ENCODE data around the gene PRPS1. TPM values are rescaled to one million over a fixed set of nuclear protein-coding genes. Genes with fewer than 3 reads are reported as not detected.
"Not testable (repeated sequence)": the region's sequence is repeated elsewhere in the genome, so short reads cannot be mapped to it uniquely, and the experiment has no call there.

PRPS1 gene
- total RNA-seq, 1 donor from 2014 or later: 31.8 TPM

DNA sequence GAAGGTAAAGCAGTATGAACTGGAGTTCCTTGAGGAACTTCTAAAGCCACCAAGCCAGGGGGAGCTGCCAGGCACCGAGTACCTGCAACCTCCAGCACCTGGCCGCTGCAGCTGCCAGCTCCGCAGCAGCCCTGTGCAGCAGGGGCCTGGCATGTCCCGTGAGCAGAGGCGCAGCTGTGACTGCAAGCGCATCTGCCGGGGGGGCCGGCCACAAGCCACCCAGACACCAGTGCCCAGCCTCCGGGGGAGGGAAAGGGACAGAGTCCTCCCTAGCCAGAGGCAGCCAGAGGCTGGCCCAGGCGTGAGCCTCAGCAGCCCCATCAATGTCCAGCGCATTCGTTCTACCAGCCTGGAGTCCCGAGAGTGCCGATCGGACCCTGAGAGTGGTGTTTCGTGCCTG lies 26.6 kb upstream of the PRPS1 start:
- DNase-seq: no peak
- Mint-ChIP-seq H3K27me3 (ENCODE audit: unreplicated experiment) (no peaks in the 10 kb centered on the region), H3K4me1 (ENCODE audit: low read depth, unreplicated experiment) (no peaks in the 10 kb centered on the region), H3K4me3 (ENCODE audit: unreplicated experiment) (no peak overlapping the region), H3K9me3 (ENCODE audit: unreplicated experiment) (peaks cover 1% of the 10 kb centered on the region), H3K36me3 (ENCODE audit: unreplicated experiment) (no peaks in the 10 kb centered on the region), H3K27ac (ENCODE audit: unreplicated experiment) (no peak overlapping the region)
- TF ChIP-seq, protein P1, sequence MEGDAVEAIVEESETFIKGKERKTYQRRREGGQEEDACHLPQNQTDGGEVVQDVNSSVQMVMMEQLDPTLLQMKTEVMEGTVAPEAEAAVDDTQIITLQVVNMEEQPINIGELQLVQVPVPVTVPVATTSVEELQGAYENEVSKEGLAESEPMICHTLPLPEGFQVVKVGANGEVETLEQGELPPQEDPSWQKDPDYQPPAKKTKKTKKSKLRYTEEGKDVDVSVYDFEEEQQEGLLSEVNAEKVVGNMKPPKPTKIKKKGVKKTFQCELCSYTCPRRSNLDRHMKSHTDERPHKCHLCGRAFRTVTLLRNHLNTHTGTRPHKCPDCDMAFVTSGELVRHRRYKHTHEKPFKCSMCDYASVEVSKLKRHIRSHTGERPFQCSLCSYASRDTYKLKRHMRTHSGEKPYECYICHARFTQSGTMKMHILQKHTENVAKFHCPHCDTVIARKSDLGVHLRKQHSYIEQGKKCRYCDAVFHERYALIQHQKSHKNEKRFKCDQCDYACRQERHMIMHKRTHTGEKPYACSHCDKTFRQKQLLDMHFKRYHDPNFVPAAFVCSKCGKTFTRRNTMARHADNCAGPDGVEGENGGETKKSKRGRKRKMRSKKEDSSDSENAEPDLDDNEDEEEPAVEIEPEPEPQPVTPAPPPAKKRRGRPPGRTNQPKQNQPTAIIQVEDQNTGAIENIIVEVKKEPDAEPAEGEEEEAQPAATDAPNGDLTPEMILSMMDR (IDR thresholded peaks at IDR 0.05; ENCODE audit: partially characterized antibody, unreplicated experiment): no peak

DNA sequence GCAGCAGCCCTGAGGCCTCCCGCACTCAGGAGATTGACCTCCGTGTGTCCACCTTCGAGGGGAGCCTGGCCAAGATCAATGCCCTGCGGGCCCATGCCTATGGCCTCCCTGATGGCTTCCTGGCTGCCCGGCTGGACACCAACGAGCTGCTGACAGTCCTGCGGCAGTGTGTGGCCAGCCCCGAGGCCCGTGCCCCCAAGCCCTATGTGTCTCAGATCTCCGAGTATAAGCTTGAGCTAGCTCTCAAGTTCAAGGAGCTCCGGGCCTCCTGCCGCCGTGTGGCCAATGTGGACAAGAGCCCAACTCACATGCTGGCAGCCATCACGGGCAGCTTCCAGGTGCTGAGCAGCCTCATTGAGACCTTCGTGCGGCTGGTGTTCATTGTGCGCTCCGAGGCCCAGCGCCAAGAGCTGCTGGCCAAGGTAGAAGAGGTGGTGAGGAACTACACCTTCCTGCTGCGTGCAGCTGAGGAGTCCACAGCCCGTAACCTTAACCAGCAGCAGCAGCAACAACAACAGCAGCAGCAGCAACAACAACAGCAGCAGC lies 25.5 kb upstream of the PRPS1 start:
- no peak for DNase-seq
- no peaks in the 10 kb centered on the region for H3K4me1 Mint-ChIP-seq (ENCODE audit: low read depth, unreplicated experiment)
- no peak overlapping the region for H3K27ac Mint-ChIP-seq (ENCODE audit: unreplicated experiment)
- H3K36me3 Mint-ChIP-seq (ENCODE audit: unreplicated experiment): no peaks in the 10 kb centered on the region
- H3K9me3 Mint-ChIP-seq (ENCODE audit: unreplicated experiment): peaks cover 1% of the 10 kb centered on the region
- H3K4me3 Mint-ChIP-seq (ENCODE audit: unreplicated experiment): no peak overlapping the region
- TF ChIP-seq, protein P1 (IDR thresholded peaks at IDR 0.05; ENCODE audit: partially characterized antibody, unreplicated experiment): no peak
- H3K27me3 Mint-ChIP-seq (ENCODE audit: unreplicated experiment): no peaks in the 10 kb centered on the region

DNA sequence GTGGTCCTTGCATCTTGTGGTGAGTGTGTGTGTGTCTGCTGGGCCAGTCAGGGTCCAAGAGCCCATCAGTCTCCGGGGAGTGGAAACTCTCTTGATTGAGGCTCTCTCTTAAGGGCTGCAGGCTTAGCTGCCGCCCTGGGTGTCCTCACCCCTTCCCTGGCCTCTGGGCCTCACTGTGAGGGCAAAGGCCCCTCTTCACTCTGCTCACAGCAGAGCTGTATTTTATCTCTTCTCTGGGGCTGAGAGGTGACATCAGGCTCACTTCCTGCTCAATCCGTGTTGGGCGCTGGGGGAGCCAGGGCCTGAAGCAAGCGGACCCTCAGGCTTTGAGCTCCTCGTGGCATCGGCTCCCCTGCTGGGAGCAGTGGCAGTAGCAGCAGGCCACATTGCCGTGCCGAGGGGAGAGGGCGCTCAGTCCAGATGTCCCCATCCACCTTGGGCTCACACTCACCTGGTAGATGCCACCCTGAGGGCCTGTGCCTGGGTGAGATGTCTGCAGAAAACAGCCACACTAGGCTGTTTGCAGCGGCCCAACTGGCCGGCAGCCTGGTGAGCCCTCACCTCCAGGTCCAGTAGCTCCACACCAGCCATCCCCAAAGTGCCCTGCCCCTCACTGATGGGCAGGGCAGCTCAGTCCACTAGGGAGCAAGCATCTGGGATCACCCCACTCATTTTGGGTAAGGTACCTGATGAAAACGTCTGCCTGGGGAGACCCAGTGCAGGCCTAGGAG lies 24.7 kb upstream of the PRPS1 start:
- Mint-ChIP-seq H3K4me1 (ENCODE audit: low read depth, unreplicated experiment) (no peaks in the 10 kb centered on the region), H3K27ac (ENCODE audit: unreplicated experiment) (no peak overlapping the region), H3K36me3 (ENCODE audit: unreplicated experiment) (no peaks in the 10 kb centered on the region), H3K4me3 (ENCODE audit: unreplicated experiment) (no peak overlapping the region), H3K27me3 (ENCODE audit: unreplicated experiment) (no peaks in the 10 kb centered on the region), H3K9me3 (ENCODE audit: unreplicated experiment) (peaks cover 1% of the 10 kb centered on the region)
- TF ChIP-seq, protein P1 (IDR thresholded peaks at IDR 0.05; ENCODE audit: partially characterized antibody, unreplicated experiment): no peak
- no peak for DNase-seq

DNA sequence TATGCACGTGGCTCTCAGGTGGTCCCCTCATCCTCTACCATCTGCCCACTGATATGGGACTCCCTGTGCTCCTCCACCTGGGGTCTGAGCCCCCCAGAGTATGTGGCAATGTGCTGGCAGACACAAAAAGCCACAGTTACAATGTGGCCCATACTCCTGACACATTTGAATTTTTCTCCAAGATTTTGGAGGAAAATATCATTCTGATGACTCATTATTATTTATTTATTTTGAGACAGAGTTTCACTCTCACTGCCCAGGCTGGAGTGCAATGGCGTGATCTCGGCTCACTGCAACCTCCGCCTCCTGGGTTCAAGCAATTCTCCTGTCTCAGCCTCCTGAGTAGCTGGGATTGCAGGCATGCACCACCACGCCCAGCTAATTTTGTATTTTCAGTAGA lies 19.2 kb upstream of the PRPS1 start:
- H3K27ac Mint-ChIP-seq (ENCODE audit: unreplicated experiment); H3K4me3 Mint-ChIP-seq (ENCODE audit: unreplicated experiment); H3K36me3 Mint-ChIP-seq (ENCODE audit: unreplicated experiment); H3K4me1 Mint-ChIP-seq (ENCODE audit: low read depth, unreplicated experiment); DNase-seq; H3K9me3 Mint-ChIP-seq (ENCODE audit: unreplicated experiment); H3K27me3 Mint-ChIP-seq (ENCODE audit: unreplicated experiment): not testable (repeated sequence)

DNA sequence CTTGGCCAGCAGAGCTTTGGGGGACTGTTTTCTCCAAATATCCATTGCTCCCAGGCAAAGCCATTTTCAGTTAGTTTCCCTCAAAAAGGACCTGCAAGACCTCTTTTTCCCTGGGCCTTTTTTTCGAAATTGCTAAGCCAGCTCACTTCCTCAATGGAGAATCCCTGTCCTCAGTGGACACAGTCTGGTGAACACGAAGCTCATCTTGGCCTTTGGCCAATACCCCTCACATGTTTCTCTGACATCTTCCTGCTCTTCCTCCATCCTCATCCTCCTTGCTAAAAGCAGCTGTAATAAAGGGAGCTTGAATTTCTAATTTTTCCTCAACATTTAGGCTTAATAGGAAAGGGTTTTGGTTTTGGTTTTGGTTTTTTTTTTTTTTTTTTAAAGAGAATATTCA lies 17.6 kb upstream of the PRPS1 start:
- no peaks in the 10 kb centered on the region for H3K9me3 Mint-ChIP-seq (ENCODE audit: unreplicated experiment)
- H3K27me3 Mint-ChIP-seq (ENCODE audit: unreplicated experiment): no peaks in the 10 kb centered on the region
- no peaks in the 10 kb centered on the region for H3K4me1 Mint-ChIP-seq (ENCODE audit: low read depth, unreplicated experiment)
- no peaks in the 10 kb centered on the region for H3K36me3 Mint-ChIP-seq (ENCODE audit: unreplicated experiment)
- H3K4me3 Mint-ChIP-seq (ENCODE audit: unreplicated experiment): no peak overlapping the region
- DNase-seq: no peak
- H3K27ac Mint-ChIP-seq (ENCODE audit: unreplicated experiment): no peak overlapping the region
- TF ChIP-seq, protein P1 (IDR thresholded peaks at IDR 0.05; ENCODE audit: partially characterized antibody, unreplicated experiment): no peak

All from glutamatergic neuron (in vitro differentiated cells).